Memory B cell (primary cell): ENCODE data around the gene LRP5.
"Not testable (repeated sequence)": the region's sequence is repeated elsewhere in the genome, so short reads cannot be mapped to it uniquely, and the experiment has no call there.

Experiments used
- ATAC-seq: fragments of 150-1000 bp; cut with Tn5 transposase; 2 replicates; pipeline ENCODE4 v1.10.0; 2021; ENCODE audit warnings: low read depth, mild to moderate bottlenecking, moderate library complexity
- DNase-seq, 2 donors: peaks; one replicate each; pipeline ENCODE4 v3.0.0; 2022; ENCODE audit warnings: low spot score in 2 of 2
- H3K27ac Mint-ChIP-seq: one replicate; pipeline ENCODE4 v1.8.0; 2022; ENCODE audit warnings: mild to moderate bottlenecking, moderate library complexity, mixed read lengths
- H3K27me3 Mint-ChIP-seq: one replicate; pipeline ENCODE4 v1.8.0; 2022; ENCODE audit warnings: mixed read lengths
- H3K36me3 Mint-ChIP-seq: one replicate; pipeline ENCODE4 v1.8.0; 2022; ENCODE audit warnings: mild to moderate bottlenecking, mixed read lengths
- H3K4me1 Mint-ChIP-seq: one replicate; pipeline ENCODE4 v1.8.0; 2022; ENCODE audit warnings: mixed read lengths
- H3K4me3 Mint-ChIP-seq: one replicate; pipeline ENCODE4 v1.8.0; 2022; ENCODE audit warnings: mild to moderate bottlenecking, moderate library complexity, mixed read lengths
- H3K9me3 Mint-ChIP-seq: one replicate; pipeline ENCODE4 v1.8.0; 2022; ENCODE audit warnings: mixed read lengths

The LRP5 gene

GRCh38 chr11:68444566-68444965 lies 132.2 kb downstream of the LRP5 start:
- ATAC-seq (no peak), DNase-seq (no peak)
- Mint-ChIP-seq H3K9me3 (no peaks in the 10 kb centered on the region), H3K36me3 (no peaks in the 10 kb centered on the region), H3K4me3 (no peak overlapping the region), H3K27ac (no peak overlapping the region), H3K27me3 (no peaks in the 10 kb centered on the region), H3K4me1 (peaks cover 14% of the 10 kb centered on the region)

GRCh38 chr11:68445531-68446035 lies 133.2 kb downstream of the LRP5 start:
- no peak overlapping the region for H3K4me3 Mint-ChIP-seq
- H3K27me3 Mint-ChIP-seq = no peaks in the 10 kb centered on the region
- H3K27ac Mint-ChIP-seq = no peak overlapping the region
- no peaks in the 10 kb centered on the region for H3K9me3 Mint-ChIP-seq
- peaks cover 13% of the 10 kb centered on the region for H3K4me1 Mint-ChIP-seq
- no peak for ATAC-seq
- H3K36me3 Mint-ChIP-seq = no peaks in the 10 kb centered on the region
- DNase-seq = no peak

- no peak for ATAC-seq
Observed at GRCh38 chr11:68446046-68446725, 133.8 kb downstream of the LRP5 start.

GRCh38 chr11:68447015-68447801 lies 134.8 kb downstream of the LRP5 start:
- DNase-seq = peak; percentile 78 to 82
- no peaks in the 10 kb centered on the region for H3K27me3 Mint-ChIP-seq
- no peaks in the 10 kb centered on the region for H3K36me3 Mint-ChIP-seq
- peaks cover 7% of the 10 kb centered on the region for H3K4me1 Mint-ChIP-seq
- H3K9me3 Mint-ChIP-seq = no peaks in the 10 kb centered on the region
- H3K4me3 Mint-ChIP-seq = no peak overlapping the region
- no peak overlapping the region for H3K27ac Mint-ChIP-seq
- peak; percentile 99 for ATAC-seq

More at GRCh38 chr11:68446046-68446725, 133.8 kb downstream of the LRP5 start:
- Mint-ChIP-seq H3K27ac (no peak overlapping the region), H3K4me3 (no peak overlapping the region), H3K27me3 (no peaks in the 10 kb centered on the region), H3K4me1 (peaks cover 11% of the 10 kb centered on the region), H3K36me3 (no peaks in the 10 kb centered on the region), H3K9me3 (no peaks in the 10 kb centered on the region)
- DNase-seq = no peak

- DNase-seq, H3K4me3 Mint-ChIP-seq, H3K36me3 Mint-ChIP-seq, H3K9me3 Mint-ChIP-seq, H3K27me3 Mint-ChIP-seq, H3K4me1 Mint-ChIP-seq, H3K27ac Mint-ChIP-seq, ATAC-seq: not testable (repeated sequence)
Observed at GRCh38 chr11:68447914-68448313, 135.5 kb downstream of the LRP5 start.

- no peak overlapping the region for H3K4me3 Mint-ChIP-seq
Observed at GRCh38 chr11:68448604-68449011, 136.2 kb downstream of the LRP5 start.

GRCh38 chr11:68449951-68450350 lies 137.6 kb downstream of the LRP5 start:
- no peaks in the 10 kb centered on the region for H3K36me3 Mint-ChIP-seq
- no peaks in the 10 kb centered on the region for H3K9me3 Mint-ChIP-seq
- no peak overlapping the region for H3K4me3 Mint-ChIP-seq
- DNase-seq (no peak), ATAC-seq (no peak)
- H3K27me3 Mint-ChIP-seq = peaks cover 2% of the 10 kb centered on the region
- peaks cover 7% of the 10 kb centered on the region for H3K4me1 Mint-ChIP-seq
- H3K27ac Mint-ChIP-seq = no peak overlapping the region

More at GRCh38 chr11:68448604-68449011, 136.2 kb downstream of the LRP5 start:
- DNase-seq (no peak), ATAC-seq (no peak)
- H3K9me3 Mint-ChIP-seq = no peaks in the 10 kb centered on the region
- H3K36me3 Mint-ChIP-seq = no peaks in the 10 kb centered on the region
- peaks cover 2% of the 10 kb centered on the region for H3K27me3 Mint-ChIP-seq
- peaks cover 7% of the 10 kb centered on the region for H3K4me1 Mint-ChIP-seq
- no peak overlapping the region for H3K27ac Mint-ChIP-seq

- H3K9me3 Mint-ChIP-seq = no peaks in the 10 kb centered on the region
- H3K27me3 Mint-ChIP-seq = peaks cover 2% of the 10 kb centered on the region
- ATAC-seq = no peak
- no peak for DNase-seq
- no peak overlapping the region for H3K27ac Mint-ChIP-seq
- peaks cover 7% of the 10 kb centered on the region for H3K4me1 Mint-ChIP-seq
- H3K4me3 Mint-ChIP-seq = no peak overlapping the region
- no peaks in the 10 kb centered on the region for H3K36me3 Mint-ChIP-seq
Observed at GRCh38 chr11:68450711-68451110, 138.3 kb downstream of the LRP5 start.

GRCh38 chr11:68454767-68455166 lies 142.4 kb downstream of the LRP5 start:
- no peak for ATAC-seq
- no peaks in the 10 kb centered on the region for H3K36me3 Mint-ChIP-seq
- H3K27ac Mint-ChIP-seq = no peak overlapping the region
- no peaks in the 10 kb centered on the region for H3K9me3 Mint-ChIP-seq
- H3K27me3 Mint-ChIP-seq = peaks cover 2% of the 10 kb centered on the region
- DNase-seq = no peak
- no peak overlapping the region for H3K4me3 Mint-ChIP-seq
- H3K4me1 Mint-ChIP-seq = peaks cover 1% of the 10 kb centered on the region

GRCh38 chr11:68455485-68455884 lies 143.1 kb downstream of the LRP5 start:
- H3K4me3 Mint-ChIP-seq = no peak overlapping the region
- H3K4me1 Mint-ChIP-seq = peaks cover 3% of the 10 kb centered on the region
- no peaks in the 10 kb centered on the region for H3K36me3 Mint-ChIP-seq
- peaks cover 2% of the 10 kb centered on the region for H3K27me3 Mint-ChIP-seq
- H3K9me3 Mint-ChIP-seq = no peaks in the 10 kb centered on the region
- DNase-seq (no peak), ATAC-seq (no peak)
- H3K27ac Mint-ChIP-seq = no peak overlapping the region

- no peak for ATAC-seq
- Mint-ChIP-seq H3K4me1 (peaks cover 10% of the 10 kb centered on the region), H3K27me3 (peaks cover 2% of the 10 kb centered on the region), H3K27ac (no peak overlapping the region), H3K9me3 (no peaks in the 10 kb centered on the region), H3K36me3 (no peaks in the 10 kb centered on the region), H3K4me3 (no peak overlapping the region)
- no peak for DNase-seq
Observed at GRCh38 chr11:68457216-68457897, 145.0 kb downstream of the LRP5 start.

- peaks cover 15% of the 10 kb centered on the region for H3K4me1 Mint-ChIP-seq
- no peak for ATAC-seq
- H3K27me3 Mint-ChIP-seq = peaks cover 2% of the 10 kb centered on the region
- no peak for DNase-seq
- H3K4me3 Mint-ChIP-seq = peak overlapping the region; percentile 35
- H3K27ac Mint-ChIP-seq = no peak overlapping the region
- peaks cover 3% of the 10 kb centered on the region for H3K36me3 Mint-ChIP-seq
- no peaks in the 10 kb centered on the region for H3K9me3 Mint-ChIP-seq
Observed at GRCh38 chr11:68457898-68458249, 145.5 kb downstream of the LRP5 start.

- ATAC-seq = not testable (repeated sequence)
Observed at GRCh38 chr11:68458340-68458739, 145.9 kb downstream of the LRP5 start.

More at GRCh38 chr11:68458340-68458739, 145.9 kb downstream of the LRP5 start:
- not testable (repeated sequence) for H3K27me3 Mint-ChIP-seq, H3K36me3 Mint-ChIP-seq, DNase-seq, H3K27ac Mint-ChIP-seq, H3K9me3 Mint-ChIP-seq
- Mint-ChIP-seq H3K4me3 (peak overlapping the region; percentile 35), H3K4me1 (peaks cover 17% of the 10 kb centered on the region)
